Esophagus squamous epithelium (tissue), 4 donors: ENCODE results near the gene MRAP.

Experiments used
- CTCF ChIP-seq, 6 experiments: fragments of 450-650 bp in 4 of 6; fragments of 200-600 bp in 2 of 6; sonication (generic) in 2 of 6; IDR thresholded peaks; one replicate each; pipeline ENCODE4 v1.5.1; 2016 to 2019; ENCODE audit warnings: antibody characterized with exemption in 6 of 6, mild to moderate bottlenecking in 4 of 6, moderate library complexity in 4 of 6
- POLR2A ChIP-seq, 4 donors: fragments of 450-650 bp; IDR thresholded peaks; one replicate each; pipeline ENCODE4 v1.6.1; 2017; ENCODE audit warnings: antibody characterized with exemption in 4 of 4, mild to moderate bottlenecking in 4 of 4, moderate library complexity in 3 of 4

GRCh38 chr21:32279377-32279680 is 19.3 kb upstream of the MRAP start:
- TF ChIP-seq CTCF (IDR thresholded peaks at IDR 0.05): no peak
- TF ChIP-seq POLR2A (IDR thresholded peaks at IDR 0.05): no peak
